Adrenal gland (tissue), 12 donors: ENCODE measurements around the gene MMP24. TPM values are rescaled to one million over a fixed set of nuclear protein-coding genes. Genes with fewer than 3 reads are reported as not detected.
"Not testable (repeated sequence)": the region's sequence is repeated elsewhere in the genome, so short reads cannot be mapped to it uniquely, and the experiment has no call there.

Source experiments
- DNase-seq, 7 donors: peaks; one replicate each; pipeline ENCODE4 v3.0.0-alpha.2; 2019 to 2020
- H3K27ac ChIP-seq, 5 donors: fragments of 200-600 bp; sonication (generic) in 4 of 5; 1 replicate in 3 of 5; 2 replicates in 2 of 5; pipeline versions ENCODE4 v1.5.1 to v1.8.0; 2016 to 2020; ENCODE audit warnings: mild to moderate bottlenecking in 1 of 5
- H3K27me3 ChIP-seq: fragments of 200-600 bp; 2 replicates; pipeline ENCODE4 v1.8.0; 2021
- H3K36me3 ChIP-seq, 2 donors: fragments of 200-600 bp; replicated peaks in 1 of 2; 1 replicate in 1 of 2; 2 replicates in 1 of 2; pipeline versions ENCODE4 v1.5.1 to v1.8.0; 2018 to 2022
- H3K4me1 ChIP-seq, 2 donors: fragments of 200-600 bp; replicated peaks in 1 of 2; 1 replicate in 1 of 2; 2 replicates in 1 of 2; pipeline versions ENCODE4 v1.5.1 to v1.8.0; 2018 to 2021
- H3K4me3 ChIP-seq, 4 donors: fragments of 200-600 bp; sonication (generic) in 3 of 4; one replicate each; pipeline ENCODE4 v1.5.1; 2016 to 2018
- H3K9me3 ChIP-seq, 3 donors: fragments of 200-600 bp; sonication (generic) in 1 of 3; replicated peaks in 1 of 3; 1 replicate in 2 of 3; 2 replicates in 1 of 3; pipeline versions ENCODE4 v1.5.1 to v1.8.0; 2016 to 2021
- CTCF ChIP-seq, 6 experiments: fragments of 450-650 bp in 4 of 6; fragments of 200-600 bp in 2 of 6; sonication (generic) in 1 of 6; IDR thresholded peaks; 1 replicate in 5 of 6; 2 replicates in 1 of 6; pipeline versions ENCODE4 v1.5.1 to v1.8.0; 2016 to 2021; ENCODE audit warnings: antibody characterized with exemption in 6 of 6, mild to moderate bottlenecking in 2 of 6, moderate library complexity in 1 of 6
- POLR2A ChIP-seq, 2 donors: fragments of 450-650 bp; IDR thresholded peaks; one replicate each; pipeline ENCODE4 v1.6.1; 2017; ENCODE audit warnings: antibody characterized with exemption in 2 of 2, mild to moderate bottlenecking in 2 of 2, moderate library complexity in 1 of 2
- WGBS, 4 donors: extraction: QIAGEN DNeasy Blood & Tissue Kit in 2 of 4; methylation state at CpG; one replicate each; pipeline versions ENCODE4 v1.1.5 to v1.1.7; 2013 to 2017; 5-methylcytosine and 5-hydroxymethylcytosine counted together
- intact Hi-C, 2 donors: fragments of 100-400 bp; cut with DNase I; formaldehyde crosslinking; loops; one replicate each; pipeline versions ENCODE4 v1.14.1 to v1.15.0; 2022 to 2023
- polyA plus RNA-seq, 3 donors: library from polyadenylated mRNA; stranded (reverse); fragments of 200-250 nt in 2 of 3; fragments of 350-450 nt in 1 of 3; fragmentation: Illumina TruSeq in 1 of 3; extraction: RNeasy Lipid Tissue Mini Kit (QIAGEN cat#74804) in 1 of 3; gene quantifications; one replicate each; pipeline ENCODE4 v1.2.3, GENCODE V29; 2013 to 2014
- total RNA-seq, 9 donors: library from RNA; depleted of rRNA in 4 of 9; stranded (reverse); fragments of >200 nt in 4 of 9; fragments of 120-200 nt in 1 of 9; fragmentation: NEBNext Ultra II Directional in 1 of 9; extraction: Animal tissue kit (Norgen Biotek cat#: 25700) in 1 of 9; gene quantifications; one replicate each; pipeline versions ENCODE4 v1.1.0 to v1.2.4, GENCODE V29; 2013 to 2023
- donor health status: healthy with polysubstance abuse.
- donor health status: Bipolar disorder and iron deficiency.
- donor health status: DM: yes; HTN: yes; CAD: no.
- donor health status: DM: no; HTN: no; CAD: no.
- donor health status: DM: no; HTN: no; CAD: no.
- donor health status: DM: yes; HTN: yes; CAD: no.

The MMP24 gene
- total and polyA plus RNA-seq, 12 donors: 0.09 to 2.3 (median 1.3) TPM

- intact Hi-C loops: no loop called here
- H3K27ac ChIP-seq: no peak overlapping the region
- H3K27me3 ChIP-seq: no peaks in the 10 kb centered on the region
- no peak overlapping the region for H3K4me3 ChIP-seq
- no peaks in the 10 kb centered on the region for H3K4me1 ChIP-seq
- H3K9me3 ChIP-seq: no peaks in the 10 kb centered on the region
- 90 to 93% (median 91%) methylated on average over 12 of the region's 12 CpGs for WGBS, 4 donors
- TF ChIP-seq POLR2A (IDR thresholded peaks at IDR 0.05) (no peak), CTCF (IDR thresholded peaks at IDR 0.05) (no peak)
- no peaks in the 10 kb centered on the region for H3K36me3 ChIP-seq
- no peak for DNase-seq
Observed at GRCh38 chr20:35246723-35247122, 20.2 kb downstream of the MMP24 start.

DNA sequence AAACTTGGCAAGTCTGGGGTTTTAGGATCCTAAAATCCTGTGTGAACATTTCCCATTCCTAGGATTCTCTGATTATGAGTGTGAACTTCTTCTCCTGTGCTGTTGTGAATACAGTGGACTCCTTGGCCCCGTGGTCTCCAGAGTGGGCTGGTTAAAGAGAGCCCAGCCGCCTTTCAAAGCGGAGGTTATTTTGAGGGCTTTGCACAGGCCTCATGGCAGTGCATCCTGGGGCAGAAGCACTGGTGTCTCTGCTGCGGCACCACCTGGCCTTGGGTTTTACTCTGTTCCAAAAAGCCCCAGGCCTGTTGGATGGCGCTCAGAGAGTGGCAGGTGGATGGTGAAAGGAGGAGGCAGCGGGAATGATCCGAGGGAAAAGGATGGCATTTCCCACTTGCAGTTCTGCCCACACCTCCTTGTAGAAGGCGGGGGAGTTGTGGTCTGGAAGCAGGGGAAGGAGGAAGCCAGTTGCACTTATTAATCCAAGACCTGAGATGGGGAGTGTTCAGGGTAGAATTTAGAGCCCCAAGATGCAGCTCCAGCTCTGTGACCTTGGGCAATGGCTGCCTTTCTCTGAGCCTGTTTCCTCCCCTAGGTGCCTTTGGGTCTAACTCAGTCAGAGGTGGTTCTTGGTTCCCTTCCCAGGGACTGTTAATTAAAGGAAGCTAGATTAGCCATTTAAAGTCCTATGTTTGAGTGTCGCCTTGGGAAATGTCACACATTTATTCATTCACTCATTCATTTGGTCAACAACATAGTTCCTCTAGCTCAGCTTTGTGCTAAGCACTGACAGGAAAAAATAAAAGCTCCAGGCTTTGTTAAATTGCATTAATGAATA lies 22.4 kb downstream of the MMP24 start:
- Histone ChIP-seq H3K4me3 (no peak overlapping the region), H3K27me3 (no peaks in the 10 kb centered on the region), H3K4me1 (no peaks in the 10 kb centered on the region), H3K27ac (no peak overlapping the region), H3K9me3 (no peaks in the 10 kb centered on the region), H3K36me3 (no peaks in the 10 kb centered on the region)
- TF ChIP-seq POLR2A (IDR thresholded peaks at IDR 0.05) (no peak), CTCF (IDR thresholded peaks at IDR 0.05) (no peak)
- intact Hi-C loops: no loop called here
- WGBS, 4 donors: 87 to 93% (median 90%) methylated on average over 9 of the region's 9 CpGs
- DNase-seq: no peak

GRCh38 chr20:35251613-35251940 lies 25.1 kb downstream of the MMP24 start:
- Histone ChIP-seq H3K4me1 (no peaks in the 10 kb centered on the region), H3K4me3 (no peak overlapping the region), H3K27ac (no peak overlapping the region), H3K36me3 (no peaks in the 10 kb centered on the region), H3K27me3 (no peaks in the 10 kb centered on the region), H3K9me3 (no peaks in the 10 kb centered on the region)
- no peak for DNase-seq
- WGBS, 4 donors: 93 to 100% (median 96%) methylated on average over 1 to 2 of the region's 2 CpGs
- intact Hi-C loops: no loop called here
- TF ChIP-seq POLR2A (IDR thresholded peaks at IDR 0.05) (no peak), CTCF (IDR thresholded peaks at IDR 0.05) (no peak)

DNA sequence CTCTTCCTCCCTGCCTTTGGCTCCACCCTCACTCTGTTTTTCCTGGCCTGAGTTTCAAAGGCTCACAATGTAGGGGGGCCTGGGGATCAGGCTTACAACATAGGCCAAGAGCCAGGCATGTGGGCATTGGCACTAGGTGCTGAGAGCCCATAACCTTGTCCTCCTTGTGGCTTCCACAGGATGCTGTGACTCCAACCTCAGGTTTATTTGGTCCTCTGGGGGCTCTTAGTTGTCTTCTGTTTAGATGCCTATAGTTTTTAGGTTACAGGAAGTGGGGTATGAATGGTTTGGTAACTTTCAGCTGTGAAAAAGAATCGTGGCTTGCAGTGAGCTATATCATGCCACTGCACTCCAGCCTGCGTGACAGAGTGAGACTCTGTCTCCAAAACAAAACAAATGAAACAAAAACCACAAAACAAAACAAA lies 25.6 kb downstream of the MMP24 start:
- H3K4me1 ChIP-seq: peaks cover 0 to 1% of the 10 kb centered on the region in 2 donors
- WGBS, 4 donors: 50 to 79% (median 65%) methylated on average over 2 of the region's 2 CpGs

DNA sequence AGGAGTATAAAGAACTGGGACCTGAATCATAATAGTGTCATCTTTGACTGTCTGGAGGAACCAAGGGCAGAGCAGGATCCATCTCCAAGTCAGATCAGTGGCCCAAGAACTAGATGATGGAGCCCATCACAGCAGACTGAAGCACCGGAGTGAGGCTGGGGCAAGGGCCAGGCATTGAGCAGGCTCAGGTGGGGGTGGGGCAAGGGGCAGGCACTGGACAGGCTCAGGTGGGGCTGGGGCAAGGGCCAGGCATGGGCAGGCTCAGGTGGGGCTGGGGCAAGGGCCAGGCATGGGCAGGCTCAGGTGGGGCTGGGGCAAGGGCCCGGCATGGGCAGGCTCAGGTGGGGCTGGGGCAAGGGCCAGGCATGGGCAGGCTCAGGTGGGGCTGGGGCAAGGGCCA lies 26.1 kb downstream of the MMP24 start:
- H3K9me3 ChIP-seq, H3K4me1 ChIP-seq, H3K36me3 ChIP-seq, DNase-seq, H3K4me3 ChIP-seq, intact Hi-C loops, H3K27me3 ChIP-seq, H3K27ac ChIP-seq: not testable (repeated sequence)
- 97 to 100% (median 97%) methylated on average over 1 to 2 of the region's 2 CpGs; no CpG with 5 or more reads in 1 of the 4 donors for WGBS, 4 donors

More for the DNA sequence above, 25.6 kb downstream of the MMP24 start:
- no peak for TF ChIP-seq POLR2A (IDR thresholded peaks at IDR 0.05)
- TF ChIP-seq CTCF (IDR thresholded peaks at IDR 0.05): no peak
- no peak for DNase-seq
- no peak overlapping the region for H3K27ac ChIP-seq
- intact Hi-C loops: no loop called here
- H3K36me3 ChIP-seq: no peaks in the 10 kb centered on the region
- H3K27me3 ChIP-seq: no peaks in the 10 kb centered on the region
- H3K9me3 ChIP-seq: no peaks in the 10 kb centered on the region
- no peak overlapping the region for H3K4me3 ChIP-seq
